GM21737 (cell line): Measurements from ENCODE around the gene SLC11A1.

Experiments used
- ATAC-seq: cut with Tn5 transposase; IDR thresholded peaks from one replicate; pipeline ENCODE4 v1.9.1; 2021; ENCODE audit warnings: mild to moderate bottlenecking, moderate library complexity; ENCODE audit not compliant: unreplicated experiment

SLC11A1 gene

GRCh38 chr2:218366621-218367414, 15.3 kb upstream of the SLC11A1 start:
- no peak for ATAC-seq

GRCh38 chr2:218367415-218368149, 14.5 kb upstream of the SLC11A1 start:
- peak; percentile 93 for ATAC-seq

- no peak for ATAC-seq
These were observed 13.9 kb upstream of the SLC11A1 start for GRCh38 chr2:218368150-218368528.

- no peak for ATAC-seq
These were observed 13.4 kb upstream of the SLC11A1 start for GRCh38 chr2:218368621-218369153.

- ATAC-seq: no peak
These were observed 12.7 kb upstream of the SLC11A1 start for GRCh38 chr2:218369330-218369729.

- ATAC-seq: no peak
These were observed 11.5 kb upstream of the SLC11A1 start for GRCh38 chr2:218370410-218371063.

GRCh38 chr2:218371983-218372350, 10.1 kb upstream of the SLC11A1 start:
- ATAC-seq: no peak

- no peak for ATAC-seq
These were observed 7.3 kb upstream of the SLC11A1 start for GRCh38 chr2:218374795-218375194.

- ATAC-seq: no peak
These were observed 6.9 kb upstream of the SLC11A1 start for GRCh38 chr2:218375212-218375611.

- no peak for ATAC-seq
These were observed 4.0 kb upstream of the SLC11A1 start for GRCh38 chr2:218378053-218378452.

GRCh38 chr2:218382785-218383184, 712 bp downstream of the SLC11A1 start:
- ATAC-seq: no peak

GRCh38 chr2:218383892-218384519, 1.9 kb downstream of the SLC11A1 start:
- ATAC-seq: no peak

- no peak for ATAC-seq
These were observed 2.9 kb downstream of the SLC11A1 start for GRCh38 chr2:218384975-218385374.

GRCh38 chr2:218386505-218387368, 4.7 kb downstream of the SLC11A1 start:
- ATAC-seq: no peak

- no peak for ATAC-seq
These were observed 5.5 kb downstream of the SLC11A1 start for GRCh38 chr2:218387369-218388194.

- ATAC-seq: no peak
These were observed 7.5 kb downstream of the SLC11A1 start for GRCh38 chr2:218389333-218390150.

GRCh38 chr2:218391202-218391601, 9.1 kb downstream of the SLC11A1 start:
- ATAC-seq: no peak

- no peak for ATAC-seq
These were observed 10.4 kb downstream of the SLC11A1 start for GRCh38 chr2:218392459-218392858.
